Putamen (tissue), 1 donor: Measurements from ENCODE around the gene NBEAL2.

Experiments used
- DNase-seq: peaks from one replicate; pipeline ENCODE4 v3.0.0-alpha.2; 2016; ENCODE audit warnings: low spot score

Gene NBEAL2

GRCh38 chr3:46987743-46988401 is 8.4 kb downstream of the NBEAL2 start:
- no peak for DNase-seq

GRCh38 chr3:46988616-46989015 is 9.2 kb downstream of the NBEAL2 start:
- no peak for DNase-seq

GRCh38 chr3:46989146-46989810 is 9.8 kb downstream of the NBEAL2 start:
- DNase-seq = no peak

- DNase-seq = no peak
Measured at GRCh38 chr3:46990573-46991374, 11.3 kb downstream of the NBEAL2 start.

GRCh38 chr3:46991406-46992165 is 12.1 kb downstream of the NBEAL2 start:
- no peak for DNase-seq

GRCh38 chr3:46992231-46992630 is 12.8 kb downstream of the NBEAL2 start:
- DNase-seq = no peak

- DNase-seq = no peak
Measured at GRCh38 chr3:46993292-46993691, 13.8 kb downstream of the NBEAL2 start.

- no peak for DNase-seq
Measured at GRCh38 chr3:46993986-46994385, 14.5 kb downstream of the NBEAL2 start.

GRCh38 chr3:46994801-46995731 is 15.6 kb downstream of the NBEAL2 start:
- no peak for DNase-seq

- DNase-seq = no peak
Measured at GRCh38 chr3:46995901-46996562, 16.6 kb downstream of the NBEAL2 start.

- no peak for DNase-seq
Measured at GRCh38 chr3:46996689-46997452, 17.4 kb downstream of the NBEAL2 start.

- DNase-seq = no peak
Measured at GRCh38 chr3:46997453-46998091, 18.1 kb downstream of the NBEAL2 start.

GRCh38 chr3:46998121-46998851 is 18.8 kb downstream of the NBEAL2 start:
- DNase-seq = no peak

- DNase-seq = no peak
Measured at GRCh38 chr3:46998852-46999515, 19.5 kb downstream of the NBEAL2 start.

- no peak for DNase-seq
Measured at GRCh38 chr3:46999516-47000197, 20.2 kb downstream of the NBEAL2 start.

- DNase-seq = no peak
Measured at GRCh38 chr3:47000198-47000815, 20.8 kb downstream of the NBEAL2 start.
